Measurements from ENCODE around the gene SEPTIN5.
"Not testable (repeated sequence)": the region's sequence is repeated elsewhere in the genome, so short reads cannot be mapped to it uniquely, and the experiment has no call there.

Gene SEPTIN5

GRCh38 chr22:19720999-19721329 is 6.7 kb downstream of the SEPTIN5 start:
- Histone ChIP-seq H3K4me3 (ENCODE audit: low read length) (no peak overlapping the region), H3K9me3 (ENCODE audit: control insufficient read depth, low read length) (no peaks in the 10 kb centered on the region), H3K9ac (ENCODE audit: low read length) (no peak overlapping the region), H3K27me3 (ENCODE audit: control insufficient read depth, insufficient read depth, low read length) (peaks cover 83% of the 10 kb centered on the region), H3K36me3 (ENCODE audit: control insufficient read depth, insufficient read depth, low read length) (no peaks in the 10 kb centered on the region), H3K4me1 (ENCODE audit: control insufficient read depth, insufficient read depth, low read length) (peaks cover 18% of the 10 kb centered on the region)

- Histone ChIP-seq H3K4me3 (ENCODE audit: low read length) (no peak overlapping the region), H3K9me3 (ENCODE audit: control insufficient read depth, low read length) (no peaks in the 10 kb centered on the region), H3K9ac (ENCODE audit: low read length) (no peak overlapping the region), H3K36me3 (ENCODE audit: control insufficient read depth, insufficient read depth, low read length) (no peaks in the 10 kb centered on the region), H3K4me1 (ENCODE audit: control insufficient read depth, insufficient read depth, low read length) (peaks cover 18% of the 10 kb centered on the region), H3K27me3 (ENCODE audit: control insufficient read depth, insufficient read depth, low read length) (peaks cover 77% of the 10 kb centered on the region)
Observed at GRCh38 chr22:19721330-19722177, 7.3 kb downstream of the SEPTIN5 start.

- Histone ChIP-seq H3K36me3 (ENCODE audit: control insufficient read depth, insufficient read depth, low read length) (no peaks in the 10 kb centered on the region), H3K4me3 (ENCODE audit: low read length) (no peak overlapping the region), H3K27me3 (ENCODE audit: control insufficient read depth, insufficient read depth, low read length) (peaks cover 75% of the 10 kb centered on the region), H3K9me3 (ENCODE audit: control insufficient read depth, low read length) (no peaks in the 10 kb centered on the region), H3K4me1 (ENCODE audit: control insufficient read depth, insufficient read depth, low read length) (peaks cover 18% of the 10 kb centered on the region), H3K9ac (ENCODE audit: low read length) (no peak overlapping the region)
Observed at GRCh38 chr22:19722178-19722981, 8.1 kb downstream of the SEPTIN5 start.

- no peaks in the 10 kb centered on the region for H3K9me3 ChIP-seq (ENCODE audit: control insufficient read depth, low read length)
- H3K4me3 ChIP-seq (ENCODE audit: low read length) = no peak overlapping the region
- peaks cover 18% of the 10 kb centered on the region for H3K4me1 ChIP-seq (ENCODE audit: control insufficient read depth, insufficient read depth, low read length)
- peaks cover 78% of the 10 kb centered on the region for H3K27me3 ChIP-seq (ENCODE audit: control insufficient read depth, insufficient read depth, low read length)
- no peaks in the 10 kb centered on the region for H3K36me3 ChIP-seq (ENCODE audit: control insufficient read depth, insufficient read depth, low read length)
- no peak overlapping the region for H3K9ac ChIP-seq (ENCODE audit: low read length)
Observed at GRCh38 chr22:19722982-19723231, 8.6 kb downstream of the SEPTIN5 start.

- H3K27me3 ChIP-seq (ENCODE audit: control insufficient read depth, insufficient read depth, low read length) = peaks cover 76% of the 10 kb centered on the region
- H3K4me1 ChIP-seq (ENCODE audit: control insufficient read depth, insufficient read depth, low read length) = peaks cover 17% of the 10 kb centered on the region
- H3K4me3 ChIP-seq (ENCODE audit: low read length) = no peak within 1 kb of the TSS
- no peaks in the 10 kb centered on the region for H3K9me3 ChIP-seq (ENCODE audit: control insufficient read depth, low read length)
- H3K36me3 ChIP-seq (ENCODE audit: control insufficient read depth, insufficient read depth, low read length) = no peaks in the 10 kb centered on the region
- H3K9ac ChIP-seq (ENCODE audit: low read length) = no peak within 1 kb of the TSS
Observed at GRCh38 chr22:19723232-19723982, 9.1 kb downstream of the SEPTIN5 start, which contains the start of gene GP1BB. Gene GP1BB (plus strand): TSS chr22:19723539. CDS start chr22:19723570, 31 bp downstream.

- Histone ChIP-seq H3K4me3 (ENCODE audit: low read length) (no peak overlapping the region), H3K27me3 (ENCODE audit: control insufficient read depth, insufficient read depth, low read length) (peaks cover 68% of the 10 kb centered on the region), H3K4me1 (ENCODE audit: control insufficient read depth, insufficient read depth, low read length) (peaks cover 15% of the 10 kb centered on the region)
Observed at GRCh38 chr22:19723983-19724827, 9.9 kb downstream of the SEPTIN5 start.

GRCh38 chr22:19724927-19725661 is 10.8 kb downstream of the SEPTIN5 start:
- Histone ChIP-seq H3K4me3 (ENCODE audit: low read length) (no peak overlapping the region), H3K4me1 (ENCODE audit: control insufficient read depth, insufficient read depth, low read length) (peaks cover 16% of the 10 kb centered on the region), H3K9me3 (ENCODE audit: control insufficient read depth, low read length) (no peaks in the 10 kb centered on the region), H3K9ac (ENCODE audit: low read length) (no peak overlapping the region), H3K27me3 (ENCODE audit: control insufficient read depth, insufficient read depth, low read length) (peaks cover 59% of the 10 kb centered on the region), H3K36me3 (ENCODE audit: control insufficient read depth, insufficient read depth, low read length) (no peaks in the 10 kb centered on the region)

More at GRCh38 chr22:19723983-19724827, 9.9 kb downstream of the SEPTIN5 start:
- Histone ChIP-seq H3K9ac (ENCODE audit: low read length) (no peak overlapping the region), H3K9me3 (ENCODE audit: control insufficient read depth, low read length) (no peaks in the 10 kb centered on the region), H3K36me3 (ENCODE audit: control insufficient read depth, insufficient read depth, low read length) (no peaks in the 10 kb centered on the region)

GRCh38 chr22:19726064-19726788 is 11.9 kb downstream of the SEPTIN5 start:
- not testable (repeated sequence) for H3K9me3 ChIP-seq (ENCODE audit: control insufficient read depth, low read length); H3K36me3 ChIP-seq (ENCODE audit: control insufficient read depth, insufficient read depth, low read length); H3K9ac ChIP-seq (ENCODE audit: low read length); H3K4me3 ChIP-seq (ENCODE audit: low read length)
- peaks cover 26% of the 10 kb centered on the region for H3K4me1 ChIP-seq (ENCODE audit: control insufficient read depth, insufficient read depth, low read length)
- H3K27me3 ChIP-seq (ENCODE audit: control insufficient read depth, insufficient read depth, low read length) = peaks cover 54% of the 10 kb centered on the region

- Histone ChIP-seq H3K4me3 (ENCODE audit: low read length) (no peak overlapping the region), H3K27me3 (ENCODE audit: control insufficient read depth, insufficient read depth, low read length) (peaks cover 45% of the 10 kb centered on the region), H3K36me3 (ENCODE audit: control insufficient read depth, insufficient read depth, low read length) (no peaks in the 10 kb centered on the region), H3K9ac (ENCODE audit: low read length) (no peak overlapping the region), H3K4me1 (ENCODE audit: control insufficient read depth, insufficient read depth, low read length) (peaks cover 24% of the 10 kb centered on the region), H3K9me3 (ENCODE audit: control insufficient read depth, low read length) (no peaks in the 10 kb centered on the region)
Observed at GRCh38 chr22:19727310-19728150, 13.2 kb downstream of the SEPTIN5 start.

- no peak overlapping the region for H3K9ac ChIP-seq (ENCODE audit: low read length)
- H3K9me3 ChIP-seq (ENCODE audit: control insufficient read depth, low read length) = no peaks in the 10 kb centered on the region
- peaks cover 16% of the 10 kb centered on the region for H3K4me1 ChIP-seq (ENCODE audit: control insufficient read depth, insufficient read depth, low read length)
- H3K27me3 ChIP-seq (ENCODE audit: control insufficient read depth, insufficient read depth, low read length) = peaks cover 40% of the 10 kb centered on the region
- H3K36me3 ChIP-seq (ENCODE audit: control insufficient read depth, insufficient read depth, low read length) = no peaks in the 10 kb centered on the region
- H3K4me3 ChIP-seq (ENCODE audit: low read length) = no peak overlapping the region
Observed at GRCh38 chr22:19728271-19728670, 14.0 kb downstream of the SEPTIN5 start.

Data from mucosa of stomach (tissue), 1 donor.